Activated CD8-positive, alpha-beta T cell treated with anti-CD3 and anti-CD28 coated beads for 36 hours (primary cell): ENCODE measurements around the gene ADI1. TPM values are rescaled to one million over a fixed set of nuclear protein-coding genes. Genes with fewer than 3 reads are reported as not detected.

Experiments used
- ATAC-seq: fragments of 200-7000 bp; cut with Tn5 transposase; one replicate; pipeline ENCODE4 v1.10.0; 2021; ENCODE audit warnings: mild to moderate bottlenecking, moderate library complexity
- CTCF ChIA-PET: fragments of 350-600 bp; sonication (Branson Sonifier 250); formaldehyde crosslinking; loops from one replicate; lab custom pipeline; 2021; ENCODE audit warnings: antibody characterized with exemption; lab: Charles Lee
- POLR2A ChIA-PET: fragments of 350-600 bp; sonication (Branson Sonifier 250); formaldehyde crosslinking; loops from one replicate; lab custom pipeline; 2021; ENCODE audit warnings: antibody characterized with exemption; lab: Charles Lee
- DNase-seq: peaks from one replicate; pipeline ENCODE4 v3.0.0-alpha.2; 2020
- H3K27ac Mint-ChIP-seq: one replicate; pipeline ENCODE4 v1.8.0; 2021; ENCODE audit warnings: mild to moderate bottlenecking, mixed read lengths
- H3K27me3 Mint-ChIP-seq: one replicate; pipeline ENCODE4 v1.8.0; 2021; ENCODE audit warnings: mixed read lengths
- H3K36me3 Mint-ChIP-seq: one replicate; pipeline ENCODE4 v1.8.0; 2021; ENCODE audit warnings: low read depth, mixed read lengths
- H3K4me1 Mint-ChIP-seq: one replicate; pipeline ENCODE4 v1.8.0; 2021; ENCODE audit warnings: low read depth, mixed read lengths
- H3K4me3 Mint-ChIP-seq: one replicate; pipeline ENCODE4 v1.8.0; 2021; ENCODE audit warnings: mild to moderate bottlenecking, moderate library complexity, mixed read lengths
- H3K9me3 Mint-ChIP-seq: one replicate; pipeline ENCODE4 v1.8.0; 2021; ENCODE audit warnings: mixed read lengths
- CTCF ChIP-seq: fragments of 200-600 bp; IDR thresholded peaks from one replicate; pipeline ENCODE4 v1.8.0; 2022; ENCODE audit warnings: antibody characterized with exemption, mild to moderate bottlenecking
- intact Hi-C: fragments of 100-400 bp; cut with micrococcal nuclease; formaldehyde crosslinking; loops from one replicate; pipeline ENCODE4 v1.10.0; 2022
- total RNA-seq, 2 experiments: library from RNA; stranded (reverse); gene quantifications; one replicate each; pipeline ENCODE4 v1.2.3, GENCODE V29; 2021

Gene ADI1
- total RNA-seq, 2 experiments from 2014 or later, result 15.7 to 18.2 TPM

GRCh38 chr2:3475771-3476170 lies 43.6 kb downstream of the ADI1 start:
- CTCF ChIA-PET, result interaction anchor here (1.8 kb wide), 1 partner anchor 53 kb away, joined by 4 read pairs; no protein-coding TSS in a partner anchor
- H3K36me3 Mint-ChIP-seq, result peaks cover 9% of the 10 kb centered on the region
- H3K4me3 Mint-ChIP-seq, result no peak overlapping the region
- peaks cover 2% of the 10 kb centered on the region for H3K4me1 Mint-ChIP-seq
- no peak overlapping the region for H3K27ac Mint-ChIP-seq
- POLR2A ChIA-PET, result no interaction called here
- intact Hi-C loops, result no loop called here
- DNase-seq (no peak), ATAC-seq (no peak)
- no peaks in the 10 kb centered on the region for H3K9me3 Mint-ChIP-seq
- no peak for TF ChIP-seq CTCF
- no peaks in the 10 kb centered on the region for H3K27me3 Mint-ChIP-seq

GRCh38 chr2:3472966-3473365 lies 46.4 kb downstream of the ADI1 start:
- H3K9me3 Mint-ChIP-seq, result no peaks in the 10 kb centered on the region
- intact Hi-C loops, result no loop called here
- no peaks in the 10 kb centered on the region for H3K27me3 Mint-ChIP-seq
- H3K36me3 Mint-ChIP-seq, result peaks cover 5% of the 10 kb centered on the region
- no peak for ATAC-seq
- no peak for DNase-seq
- ChIA-PET CTCF (interaction anchor here (3.8 kb wide), 1 partner anchor 11 kb away, joined by 30 read pairs; no protein-coding TSS in a partner anchor), POLR2A (interaction anchor here (0.8 kb wide), 1 partner anchor 15 kb away, joined by 3 read pairs; no protein-coding TSS in a partner anchor)
- no peak overlapping the region for H3K4me3 Mint-ChIP-seq
- no peak for TF ChIP-seq CTCF
- H3K4me1 Mint-ChIP-seq, result no peaks in the 10 kb centered on the region
- no peak overlapping the region for H3K27ac Mint-ChIP-seq

GRCh38 chr2:3472296-3472695 lies 47.0 kb downstream of the ADI1 start:
- Mint-ChIP-seq H3K9me3 (no peaks in the 10 kb centered on the region), H3K27ac (no peak overlapping the region), H3K4me1 (no peaks in the 10 kb centered on the region), H3K27me3 (no peaks in the 10 kb centered on the region), H3K36me3 (peaks cover 3% of the 10 kb centered on the region), H3K4me3 (no peak overlapping the region)
- intact Hi-C loops, result no loop called here
- ATAC-seq (no peak), DNase-seq (no peak)
- CTCF ChIA-PET, result interaction anchor here (3.8 kb wide), 1 partner anchor 11 kb away, joined by 30 read pairs; no protein-coding TSS in a partner anchor
- no peak for TF ChIP-seq CTCF
- POLR2A ChIA-PET, result no interaction called here

GRCh38 chr2:3470856-3471737 lies 48.2 kb downstream of the ADI1 start:
- H3K27ac Mint-ChIP-seq, result no peak overlapping the region
- H3K36me3 Mint-ChIP-seq, result peaks cover 2% of the 10 kb centered on the region
- no peak for ATAC-seq
- no peak for DNase-seq
- intact Hi-C loops, result no loop called here
- no peak overlapping the region for H3K4me3 Mint-ChIP-seq
- H3K4me1 Mint-ChIP-seq, result no peaks in the 10 kb centered on the region
- ChIA-PET CTCF (interaction anchor here (0.9 kb wide), 1 partner anchor 9 kb away, joined by 4 read pairs; no protein-coding TSS in a partner anchor), POLR2A (no interaction called here)
- no peaks in the 10 kb centered on the region for H3K9me3 Mint-ChIP-seq
- no peaks in the 10 kb centered on the region for H3K27me3 Mint-ChIP-seq
- TF ChIP-seq CTCF, result no peak

- ChIA-PET POLR2A (no interaction called here), CTCF (interaction anchor here (0.6 kb wide), 1 partner anchor 51 kb away, joined by 3 read pairs; no protein-coding TSS in a partner anchor)
- H3K9me3 Mint-ChIP-seq, result no peaks in the 10 kb centered on the region
- ATAC-seq (no peak), DNase-seq (no peak)
- TF ChIP-seq CTCF, result no peak
- no peaks in the 10 kb centered on the region for H3K27me3 Mint-ChIP-seq
- no peak overlapping the region for H3K4me3 Mint-ChIP-seq
- H3K4me1 Mint-ChIP-seq, result no peaks in the 10 kb centered on the region
- no peak overlapping the region for H3K27ac Mint-ChIP-seq
- no peaks in the 10 kb centered on the region for H3K36me3 Mint-ChIP-seq
- intact Hi-C loops, result no loop called here
Observed at GRCh38 chr2:3470166-3470651, 49.1 kb downstream of the ADI1 start.
